Frontal cortex (tissue), 4 donors: ENCODE results near the gene SEL1L. TPM values are rescaled to one million over a fixed set of nuclear protein-coding genes. Genes with fewer than 3 reads are reported as not detected.
"Not testable (repeated sequence)": the region's sequence is repeated elsewhere in the genome, so short reads cannot be mapped to it uniquely, and the experiment has no call there.

Experiments
- DNase-seq, 2 donors: peaks; one replicate each; pipeline ENCODE4 v3.0.0; 2012; ENCODE audit warnings: low spot score in 2 of 2
- FAIRE-seq: peaks from 2 replicates; lab custom pipeline; 2012; peaks lifted over from hg19 to GRCh38; lab: Jason Lieb, UNC
- total RNA-seq: library from RNA; depleted of rRNA; stranded (reverse); fragments of >200 nt; gene quantifications from one replicate; pipeline ENCODE4 v1.2.3, GENCODE V29; 2014
- donor health status: control.
- donor health status: control.
- donor health status: control.

SEL1L gene
- total RNA-seq: 64.0 TPM

- FAIRE-seq (peak; percentile 99), DNase-seq (peak; percentile 77 to 84)
Measured at GRCh38 chr14:81533536-81534343, at the start of gene SEL1L. Gene SEL1L, minus strand, starts transcription at chr14:81533853. Its CDS starts 109 bp downstream, at chr14:81533744.

- FAIRE-seq (no peak), DNase-seq (no peak)
Measured at GRCh38 chr14:81582420-81582819, 48.8 kb upstream of the SEL1L start.

- DNase-seq: no peak
- no peak for FAIRE-seq
Measured at GRCh38 chr14:81579115-81579514, 45.5 kb upstream of the SEL1L start.

GRCh38 chr14:81571437-81571836, 37.8 kb upstream of the SEL1L start:
- FAIRE-seq (no peak), DNase-seq (no peak)

GRCh38 chr14:81567302-81567701, 33.6 kb upstream of the SEL1L start:
- DNase-seq (no peak), FAIRE-seq (no peak)

GRCh38 chr14:81565441-81566290, 32.0 kb upstream of the SEL1L start:
- DNase-seq (peak; percentile 10 to 44), FAIRE-seq (peak; percentile 26)

GRCh38 chr14:81562818-81563217, 29.2 kb upstream of the SEL1L start:
- DNase-seq (no peak), FAIRE-seq (no peak)

GRCh38 chr14:81561084-81561775, 27.6 kb upstream of the SEL1L start:
- DNase-seq (no peak), FAIRE-seq (no peak)

- FAIRE-seq: no peak
- DNase-seq: no peak
Measured at GRCh38 chr14:81559385-81559784, 25.7 kb upstream of the SEL1L start.

- no peak for DNase-seq
- FAIRE-seq: no peak
Measured at GRCh38 chr14:81557146-81557545, 23.5 kb upstream of the SEL1L start.

GRCh38 chr14:81555684-81556083, 22.0 kb upstream of the SEL1L start:
- DNase-seq (no peak), FAIRE-seq (no peak)

- DNase-seq (no peak), FAIRE-seq (no peak)
Measured at GRCh38 chr14:81555051-81555450, 21.4 kb upstream of the SEL1L start.

- peak; percentile 77 for FAIRE-seq
- DNase-seq: no peak
Measured at GRCh38 chr14:81551471-81551870, 17.8 kb upstream of the SEL1L start.

GRCh38 chr14:81550001-81550637, 16.5 kb upstream of the SEL1L start:
- FAIRE-seq (no peak), DNase-seq (no peak)

GRCh38 chr14:81541206-81541605, 7.6 kb upstream of the SEL1L start:
- FAIRE-seq, DNase-seq: not testable (repeated sequence)

- no peak for DNase-seq
Measured at GRCh38 chr14:81537193-81537592, 3.5 kb upstream of the SEL1L start.

GRCh38 chr14:81536241-81536771, 2.7 kb upstream of the SEL1L start:
- FAIRE-seq: no peak

More at GRCh38 chr14:81537193-81537592, 3.5 kb upstream of the SEL1L start:
- no peak for FAIRE-seq

GRCh38 chr14:81535396-81536164, 1.9 kb upstream of the SEL1L start:
- no peak for DNase-seq
- no peak for FAIRE-seq

More at GRCh38 chr14:81536241-81536771, 2.7 kb upstream of the SEL1L start:
- no peak for DNase-seq
